T-helper 2 cell treated with Interferon-gamma antibody and Interleukin-4, amounts not matched to agents 100 ng/mL and 5 ng/mL, for 36 hours (primary cell): ENCODE data around the gene ZDHHC14. TPM values are rescaled to one million over a fixed set of nuclear protein-coding genes. Genes with fewer than 3 reads are reported as not detected.

Experiments used
- intact Hi-C: fragments of 100-400 bp; cut with micrococcal nuclease; formaldehyde crosslinking; loops from one replicate; pipeline ENCODE4 v1.15.1; 2023
- total RNA-seq: library from RNA; stranded (reverse); gene quantifications from 2 replicates; pipeline ENCODE4 v1.2.3, GENCODE V29; 2022

The ZDHHC14 gene
- total RNA-seq, 1 donor from 2014 or later, result 6.8 TPM

- intact Hi-C loops, result no loop called here
Measured at GRCh38 chr6:157486572-157486971, 105.6 kb downstream of the ZDHHC14 start.

DNA sequence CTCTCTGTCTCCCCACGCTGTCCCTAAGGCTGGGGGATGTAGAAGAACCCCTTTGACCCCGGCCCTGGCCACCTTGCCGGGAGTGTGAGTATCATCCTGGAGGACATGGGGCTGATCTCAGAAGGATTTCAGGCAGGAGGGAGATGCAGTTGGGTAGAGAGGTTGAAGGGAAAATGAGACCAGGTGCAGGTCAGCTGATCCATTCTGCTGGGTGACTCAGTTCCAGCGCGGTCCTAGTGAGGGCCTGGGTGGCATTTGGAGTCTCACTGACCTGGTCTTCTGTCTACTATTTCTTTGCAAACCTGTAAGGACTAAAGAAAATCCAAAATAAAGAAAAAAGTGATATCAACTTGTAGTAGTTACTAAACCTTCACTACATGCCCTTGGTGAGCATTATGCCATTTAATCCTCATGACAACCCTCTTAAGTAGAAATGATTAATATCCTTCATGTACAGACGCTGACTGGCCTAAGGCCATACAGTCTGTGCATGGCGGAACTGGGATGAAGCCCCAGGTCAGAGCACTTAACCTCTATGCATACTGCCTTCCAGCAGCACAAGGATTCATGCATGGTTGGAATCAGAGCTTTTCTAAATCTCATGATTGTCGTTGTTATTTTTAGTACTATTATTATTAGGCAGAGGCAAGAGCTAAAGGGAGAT is 106.3 kb downstream of the ZDHHC14 start:
- intact Hi-C loops, result no loop called here

DNA sequence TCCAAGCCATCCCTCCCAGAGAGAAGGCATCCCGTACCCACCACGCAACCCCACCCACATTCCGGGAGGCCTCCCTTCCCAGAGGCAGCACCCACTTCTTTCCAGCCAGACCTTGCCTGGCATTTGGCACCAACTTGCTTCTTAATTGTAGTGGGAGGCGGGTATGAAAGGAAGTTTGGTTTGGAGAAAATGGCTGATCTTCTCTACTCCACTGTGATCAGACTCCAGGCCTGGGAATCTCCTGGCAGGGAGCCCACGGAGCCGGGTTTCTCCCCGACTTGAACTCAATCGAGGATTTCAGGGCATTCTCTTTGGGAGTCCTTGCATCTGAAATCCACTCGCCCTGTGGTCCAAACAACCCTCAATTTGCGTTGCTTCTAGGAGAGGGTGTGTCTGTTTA is 107.1 kb downstream of the ZDHHC14 start:
- intact Hi-C loops, result no loop called here

DNA sequence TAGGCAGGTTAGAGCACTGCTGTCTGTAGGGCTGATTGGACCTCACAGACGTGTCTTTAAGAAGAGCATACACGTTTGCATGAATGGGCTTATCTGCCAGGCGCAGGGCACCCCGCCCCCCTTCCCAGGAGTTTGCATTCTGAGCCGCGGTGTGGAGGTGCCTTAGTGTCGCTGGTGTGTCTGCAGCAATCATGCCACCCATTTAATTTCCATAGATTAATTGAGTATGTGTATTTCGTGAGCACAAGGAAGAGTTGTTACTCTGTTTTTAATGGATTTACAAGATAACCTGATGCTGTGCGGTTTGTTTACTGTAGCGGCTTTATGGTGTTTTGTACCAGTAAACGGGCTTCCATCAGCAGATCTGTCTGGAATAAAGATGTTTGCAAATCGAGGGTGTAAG is 107.7 kb downstream of the ZDHHC14 start:
- intact Hi-C loops, result no loop called here

DNA sequence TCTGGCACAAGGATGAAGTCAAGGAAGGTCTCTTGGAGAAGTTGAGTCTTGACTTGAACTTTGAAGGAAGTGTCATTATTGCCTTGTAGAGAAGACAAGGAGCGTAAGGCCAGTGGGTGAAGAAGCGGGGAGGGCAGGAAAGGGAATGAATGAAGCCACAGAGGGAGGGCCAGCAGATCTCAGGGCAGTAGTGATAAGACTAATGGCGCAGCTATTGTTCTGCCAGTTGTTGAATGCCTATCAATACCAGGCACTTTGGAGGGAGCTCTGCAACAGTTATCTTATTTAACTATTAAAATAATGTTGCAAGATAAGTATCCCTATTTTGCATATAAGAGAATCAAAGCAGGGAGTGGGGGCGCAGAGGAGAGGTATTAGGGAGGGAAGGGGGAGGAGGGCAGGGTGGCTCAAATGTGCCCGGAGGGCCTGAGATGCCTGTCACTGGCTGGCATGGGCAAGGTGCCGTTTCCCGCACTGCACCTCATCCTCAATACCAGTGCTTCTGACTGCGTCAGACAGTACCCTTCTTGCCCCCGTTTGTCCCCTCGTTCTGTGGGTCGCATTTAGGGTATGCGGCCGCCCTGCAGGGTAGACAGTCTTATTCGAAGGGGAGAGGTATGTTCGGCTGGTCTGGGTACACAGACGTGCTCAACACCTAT is 109.8 kb downstream of the ZDHHC14 start:
- intact Hi-C loops, result no loop called here

DNA sequence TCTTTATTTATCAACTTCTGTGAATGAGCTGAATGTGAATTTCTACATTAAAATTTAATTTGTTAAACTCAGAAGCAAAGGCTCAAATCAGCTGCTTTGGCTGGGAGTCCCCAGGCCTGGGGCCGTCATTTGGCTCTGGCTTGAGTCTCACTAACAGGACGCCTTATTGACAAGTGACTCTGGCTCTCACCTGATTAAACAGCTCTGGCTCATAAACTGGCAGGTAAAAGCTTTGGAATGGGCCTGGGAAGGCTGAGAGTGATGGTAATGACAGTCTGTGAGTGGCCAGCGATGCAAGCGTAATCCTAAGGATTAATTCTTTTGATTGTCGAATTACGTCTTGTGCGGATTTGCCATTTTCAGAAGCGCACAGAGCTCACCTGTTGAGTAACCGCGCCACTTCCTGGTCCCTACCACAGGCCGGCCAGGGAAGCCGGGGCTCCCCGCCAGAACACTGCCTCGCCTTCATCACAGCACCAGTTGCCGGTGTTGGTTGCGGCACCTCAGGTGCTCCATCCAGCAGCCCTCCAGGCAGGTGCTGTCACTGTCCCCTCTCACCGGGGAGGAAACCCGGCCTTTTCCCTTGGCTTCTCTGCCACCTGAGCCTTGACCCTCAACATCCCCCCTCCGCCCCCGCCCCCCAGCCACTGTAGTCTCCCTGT is 110.7 kb downstream of the ZDHHC14 start:
- intact Hi-C loops, result no loop called here

DNA sequence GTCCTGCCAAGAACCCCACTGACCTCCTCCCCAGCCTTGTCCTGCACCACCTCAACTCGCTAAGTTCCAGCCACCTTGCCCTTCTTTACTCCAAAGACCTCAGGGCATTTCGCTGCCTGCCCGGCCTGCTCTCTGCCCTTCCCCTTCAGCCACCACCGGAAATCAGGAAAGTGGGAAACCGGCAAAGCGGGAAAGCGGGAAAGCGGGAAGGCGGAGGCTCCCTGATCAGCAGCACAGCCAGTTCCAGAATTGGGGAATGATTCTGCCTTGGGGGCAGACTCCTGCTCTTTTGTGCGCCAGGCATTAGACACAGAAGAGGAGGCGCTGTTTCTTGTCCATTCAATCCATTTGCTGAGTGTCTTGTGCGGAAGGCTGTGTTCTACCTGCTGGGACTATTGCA is 111.3 kb downstream of the ZDHHC14 start:
- intact Hi-C loops, result no loop called here

- intact Hi-C loops, result no loop called here
Measured at GRCh38 chr6:157492741-157493140, 111.8 kb downstream of the ZDHHC14 start.

- intact Hi-C loops, result no loop called here
Measured at GRCh38 chr6:157493173-157493572, 112.2 kb downstream of the ZDHHC14 start.

GRCh38 chr6:157493576-157493975 is 112.6 kb downstream of the ZDHHC14 start:
- intact Hi-C loops, result no loop called here

- intact Hi-C loops, result no loop called here
Measured at GRCh38 chr6:157494132-157494710, 113.2 kb downstream of the ZDHHC14 start.

DNA sequence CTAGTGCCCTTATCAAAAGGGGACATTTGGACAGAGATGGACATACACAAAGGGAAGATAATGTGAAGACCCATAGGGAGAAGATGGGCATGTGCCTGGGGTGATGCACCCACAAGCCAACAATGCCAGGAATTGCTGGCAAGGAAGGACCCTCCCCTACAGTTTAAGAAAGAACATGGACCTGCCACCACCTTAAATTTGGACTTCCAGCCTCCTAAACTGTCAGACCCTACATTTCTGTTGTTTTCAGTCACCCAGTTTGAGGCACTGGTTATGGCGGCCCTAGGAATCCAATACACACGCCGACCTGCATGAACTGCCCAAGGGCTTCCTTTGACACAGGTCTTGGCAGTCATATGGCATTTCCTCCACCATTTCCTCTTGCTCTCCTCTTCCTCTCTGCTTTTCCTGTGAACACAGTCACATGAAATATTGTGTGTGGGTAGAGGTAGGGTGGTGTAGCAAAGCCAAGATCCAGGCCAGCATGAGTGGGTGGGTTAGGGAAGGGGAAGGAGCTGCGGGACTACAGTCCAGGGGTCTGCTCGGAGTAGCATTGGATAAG is 115.6 kb downstream of the ZDHHC14 start:
- intact Hi-C loops, result no loop called here

DNA sequence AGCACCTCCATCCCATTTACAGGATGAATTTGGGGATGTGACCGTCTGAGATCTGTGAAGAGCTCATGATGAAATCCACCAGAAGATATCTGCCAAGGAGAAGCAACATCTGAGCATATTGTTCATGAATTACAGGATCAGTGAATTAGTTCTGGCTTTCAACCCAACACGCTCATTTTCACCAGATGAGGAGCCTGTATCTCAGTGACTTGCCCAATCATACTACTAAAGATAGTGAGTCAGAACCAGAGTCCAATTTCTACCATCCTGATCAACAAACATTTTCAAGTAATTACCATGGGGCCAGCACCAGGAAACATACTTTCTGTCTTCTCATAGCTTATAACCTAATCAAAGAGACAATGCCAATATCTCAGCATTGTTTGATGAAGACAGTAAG is 116.6 kb downstream of the ZDHHC14 start:
- intact Hi-C loops, result no loop called here

DNA sequence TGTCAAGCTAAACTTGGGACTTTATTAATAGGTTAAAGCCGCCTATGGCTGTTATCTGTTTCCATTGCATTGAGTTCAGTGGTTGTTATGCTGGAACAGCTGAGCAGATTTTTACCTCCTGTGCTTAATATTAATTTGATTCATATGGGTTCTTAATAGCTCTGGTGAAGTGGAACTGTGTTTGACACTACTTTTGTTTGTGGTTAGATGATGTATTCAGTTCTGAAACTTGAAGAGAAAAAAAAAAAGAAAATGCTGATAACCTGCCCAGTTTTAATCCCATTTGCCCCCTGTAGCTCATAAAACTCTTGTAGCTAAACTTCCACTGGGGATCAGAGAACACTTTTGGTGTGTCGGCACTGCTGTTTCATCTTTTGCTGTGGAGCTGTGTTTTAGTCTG is 117.8 kb downstream of the ZDHHC14 start:
- intact Hi-C loops, result no loop called here

GRCh38 chr6:157500022-157500421 is 119.0 kb downstream of the ZDHHC14 start:
- intact Hi-C loops, result no loop called here

DNA sequence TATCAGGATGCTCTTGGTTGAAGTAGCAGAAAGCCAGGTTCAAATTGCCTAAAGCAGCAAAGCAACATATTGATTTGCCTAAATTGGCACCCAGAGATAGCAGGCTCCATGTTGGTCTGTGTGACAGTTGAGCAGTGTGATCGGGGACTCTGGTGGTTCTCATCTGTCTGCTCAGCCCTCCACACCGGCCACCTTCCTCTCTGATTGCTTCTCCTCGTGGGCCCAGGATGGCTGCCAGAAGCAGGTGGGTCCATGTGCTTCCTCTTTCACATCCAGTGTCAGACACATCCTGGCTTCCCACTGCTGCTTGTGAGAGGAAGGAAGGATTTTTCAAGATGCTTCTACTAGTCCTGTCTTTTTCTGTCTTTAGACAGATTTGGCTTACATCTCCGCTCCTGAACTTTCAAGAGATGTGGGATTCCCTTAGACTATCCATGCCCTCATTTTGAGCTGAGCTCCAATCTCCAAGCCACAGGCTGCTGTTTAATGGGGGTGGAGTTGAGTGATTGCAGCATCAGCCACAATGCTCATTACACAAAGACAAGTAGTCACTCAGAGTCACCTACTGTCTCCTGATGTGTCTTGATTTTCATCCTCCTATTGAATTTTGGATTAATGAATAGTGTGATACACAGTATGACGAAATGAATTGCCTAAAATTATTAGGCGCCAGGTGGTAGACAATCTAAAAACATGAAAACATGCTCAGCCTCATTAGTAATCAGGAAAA is 122.2 kb downstream of the ZDHHC14 start:
- intact Hi-C loops, result no loop called here

DNA sequence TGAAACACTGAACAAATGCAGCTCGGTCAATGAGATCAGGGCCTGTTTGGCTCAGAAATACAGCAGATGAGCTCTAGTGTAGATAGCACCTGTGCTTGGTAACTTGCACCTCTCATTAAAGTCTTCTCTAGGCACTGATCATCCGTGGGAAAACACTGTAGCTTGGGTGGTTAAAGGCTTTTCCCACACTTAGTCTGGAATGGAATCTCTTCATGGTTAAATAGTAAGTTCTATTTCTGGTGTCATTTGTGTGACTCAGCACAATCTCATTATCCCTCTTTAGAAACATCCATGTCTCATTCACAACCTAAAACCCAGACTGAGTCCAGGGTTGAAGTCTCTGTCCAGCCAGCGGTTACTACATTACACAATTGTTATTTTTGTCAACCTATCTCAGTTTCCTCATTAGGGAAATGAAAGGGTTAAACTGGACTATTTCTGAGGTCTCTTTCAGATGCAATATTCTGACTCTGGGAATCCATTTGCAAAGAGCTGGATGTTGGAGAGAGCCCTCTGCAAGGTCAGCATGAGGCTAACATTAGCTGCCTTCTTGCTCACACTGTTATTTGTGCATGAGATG is 125.0 kb downstream of the ZDHHC14 start:
- intact Hi-C loops, result no loop called here

GRCh38 chr6:157510323-157511188 is 129.6 kb downstream of the ZDHHC14 start:
- intact Hi-C loops, result no loop called here

- intact Hi-C loops, result no loop called here
Measured at GRCh38 chr6:157511682-157512381, 130.8 kb downstream of the ZDHHC14 start.

GRCh38 chr6:157512382-157512682 is 131.3 kb downstream of the ZDHHC14 start:
- intact Hi-C loops, result no loop called here
